ENCODE results near the gene SAMD4B. TPM values are rescaled to one million over a fixed set of nuclear protein-coding genes. Genes with fewer than 3 reads are reported as not detected.

The SAMD4B gene
- total and polyA plus RNA-seq, 2 donors from 2014 or later: 92.9 to 100 TPM

DNA sequence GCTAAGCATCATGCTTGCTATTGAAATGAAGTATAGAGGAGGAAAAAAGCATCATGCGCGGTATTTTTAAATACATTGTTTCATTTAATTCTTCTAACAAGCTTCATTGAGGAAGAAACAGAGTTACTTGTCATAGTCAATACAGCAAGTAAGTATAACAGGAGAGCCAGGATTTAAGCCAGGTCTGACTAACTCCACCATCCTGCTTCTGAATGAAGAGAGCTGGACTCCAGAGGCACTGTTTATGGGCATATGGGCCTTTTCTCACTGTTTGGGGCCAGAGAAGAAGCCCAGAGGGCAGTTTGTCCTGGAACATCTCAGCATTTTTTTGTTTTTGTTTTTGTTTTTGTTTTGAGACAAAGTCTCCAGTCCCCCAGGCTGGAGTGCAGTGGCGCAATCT is 7.9 kb downstream of the SAMD4B start:
- Histone ChIP-seq H3K36me3 (ENCODE audit: control insufficient read depth in 2 of 3, insufficient read depth in 3 of 3, low read length in 3 of 3) (peaks cover 0 to 12% (median 6%) of the 10 kb centered on the region in 3 donors), H3K27ac (ENCODE audit: low read depth in 2 of 2, low read length in 2 of 2) (no peak overlapping the region), H3K4me1 (ENCODE audit: control insufficient read depth in 2 of 3, insufficient read depth in 2 of 3, low read depth in 1 of 3, low read length in 3 of 3) (no peaks in the 10 kb centered on the region), H3K4me3 (ENCODE audit: low read length in 3 of 3) (no peak overlapping the region), H3K27me3 (ENCODE audit: control insufficient read depth, insufficient read depth, low read length) (no peaks in the 10 kb centered on the region), H3K9me3 (ENCODE audit: control insufficient read depth in 2 of 3, insufficient read depth in 1 of 3, low read length in 3 of 3) (no peaks in the 10 kb centered on the region), H3K9ac (ENCODE audit: low read length in 3 of 3) (no peak overlapping the region)
- intact Hi-C loops (cut with DNase I): no loop called here
- TF ChIP-seq CTCF (IDR thresholded peaks at IDR 0.05; ENCODE audit: borderline replicate concordance, extremely low read depth, insufficient read depth): no peak
- DNase-seq (no peak), FAIRE-seq (no peak)

GRCh38 chr19:39351537-39352064 is 9.4 kb downstream of the SAMD4B start:
- no peak overlapping the region for H3K4me3 ChIP-seq (ENCODE audit: low read length in 3 of 3)
- H3K27ac ChIP-seq (ENCODE audit: low read depth in 2 of 2, low read length in 2 of 2): no peak overlapping the region
- no peaks in the 10 kb centered on the region for H3K9me3 ChIP-seq (ENCODE audit: control insufficient read depth in 2 of 3, insufficient read depth in 1 of 3, low read length in 3 of 3)
- no peaks in the 10 kb centered on the region for H3K27me3 ChIP-seq (ENCODE audit: control insufficient read depth, insufficient read depth, low read length)
- peak; percentile 2 for TF ChIP-seq CTCF (IDR thresholded peaks at IDR 0.05; ENCODE audit: borderline replicate concordance, extremely low read depth, insufficient read depth)
- H3K36me3 ChIP-seq (ENCODE audit: control insufficient read depth in 2 of 3, insufficient read depth in 3 of 3, low read length in 3 of 3): peaks cover 0 to 21% (median 20%) of the 10 kb centered on the region in 3 donors
- intact Hi-C loops (cut with DNase I): no loop called here
- H3K9ac ChIP-seq (ENCODE audit: low read length in 3 of 3): no peak overlapping the region
- H3K4me1 ChIP-seq (ENCODE audit: control insufficient read depth in 2 of 3, insufficient read depth in 2 of 3, low read depth in 1 of 3, low read length in 3 of 3): no peaks in the 10 kb centered on the region
- FAIRE-seq: no peak
- peak in 1 of 5 donors; percentile 5 for DNase-seq

GRCh38 chr19:39352381-39353255 is 10.4 kb downstream of the SAMD4B start:
- no peaks in the 10 kb centered on the region for H3K4me1 ChIP-seq (ENCODE audit: control insufficient read depth in 2 of 3, insufficient read depth in 2 of 3, low read depth in 1 of 3, low read length in 3 of 3)
- no peak overlapping the region for H3K27ac ChIP-seq (ENCODE audit: low read depth in 2 of 2, low read length in 2 of 2)
- DNase-seq (peak in 1 of 5 donors; percentile 22), FAIRE-seq (no peak)
- TF ChIP-seq CTCF (IDR thresholded peaks at IDR 0.05; ENCODE audit: borderline replicate concordance, extremely low read depth, insufficient read depth): no peak
- peaks cover 0 to 31% (median 30%) of the 10 kb centered on the region in 3 donors for H3K36me3 ChIP-seq (ENCODE audit: control insufficient read depth in 2 of 3, insufficient read depth in 3 of 3, low read length in 3 of 3)
- H3K9ac ChIP-seq (ENCODE audit: low read length in 3 of 3): no peak overlapping the region
- H3K9me3 ChIP-seq (ENCODE audit: control insufficient read depth in 2 of 3, insufficient read depth in 1 of 3, low read length in 3 of 3): no peaks in the 10 kb centered on the region
- no peaks in the 10 kb centered on the region for H3K27me3 ChIP-seq (ENCODE audit: control insufficient read depth, insufficient read depth, low read length)
- intact Hi-C loops (cut with DNase I): no loop called here
- no peak overlapping the region for H3K4me3 ChIP-seq (ENCODE audit: low read length in 3 of 3)
